ENCODE data around the gene FRRS1. TPM values are rescaled to one million over a fixed set of nuclear protein-coding genes. Genes with fewer than 3 reads are reported as not detected.

Gene FRRS1
- polyA plus RNA-seq, 1 donor (not counting 4 experiments of a cell fraction or from before 2014, with no cell fraction given): 11.2 TPM

DNA sequence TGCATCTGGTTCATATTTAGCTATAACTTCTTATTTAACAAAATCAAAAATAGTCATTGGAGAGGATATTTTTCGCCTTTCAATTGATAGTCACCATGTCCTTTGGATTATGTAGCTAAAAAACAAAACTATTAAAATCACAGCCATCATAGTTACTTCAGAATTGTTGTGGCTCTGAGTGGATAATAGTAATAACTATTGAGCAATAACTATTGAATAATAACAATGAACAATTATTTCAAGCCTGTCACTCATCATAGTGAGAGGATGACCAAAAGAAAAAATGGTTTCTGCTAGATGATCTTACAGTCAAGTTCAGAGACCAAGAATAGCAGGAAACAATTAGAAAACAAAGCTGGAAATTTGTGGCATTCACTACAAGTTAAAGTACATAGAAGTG is 45.3 kb upstream of the FRRS1 start:
- Histone ChIP-seq H3K4me3 (ENCODE audit: control insufficient read depth in 2 of 3, extremely low read depth in 1 of 3, insufficient read depth in 2 of 3, low read depth in 1 of 3, low read length in 3 of 3) (no peak overlapping the region), H3K4me1 (ENCODE audit: control insufficient read depth, extremely low read depth, insufficient read depth, low read length) (peaks cover 11% of the 10 kb centered on the region), H3K9ac (ENCODE audit: control insufficient read depth, extremely low read depth, insufficient read depth, low read length) (no peak overlapping the region), H3K27me3 (ENCODE audit: control insufficient read depth, extremely low read depth, insufficient read depth, low read length) (peaks cover 7% of the 10 kb centered on the region), H4K20me1 (ENCODE audit: control insufficient read depth, extremely low read depth, insufficient read depth, low read length) (no peaks in the 10 kb centered on the region), H3K36me3 (ENCODE audit: control insufficient read depth in 2 of 2, extremely low read depth in 1 of 2, insufficient read depth in 2 of 2, low read length in 2 of 2) (no peaks in the 10 kb centered on the region), H3K9me1 (ENCODE audit: control insufficient read depth, extremely low read depth, insufficient read depth, low read length) (no peaks in the 10 kb centered on the region), H3K79me2 (ENCODE audit: control insufficient read depth, insufficient read depth, low read length) (no peaks in the 10 kb centered on the region), H3K9me3 (ENCODE audit: control insufficient read depth, low read depth, low read length) (no peaks in the 10 kb centered on the region), H3K27ac (ENCODE audit: control insufficient read depth, insufficient read depth, low read length) (no peak overlapping the region), H2AFZ (ENCODE audit: control insufficient read depth, low read length) (no peak overlapping the region), H3K4me2 (ENCODE audit: control insufficient read depth, extremely low read depth, insufficient read depth, low read depth, low read length) (no peak overlapping the region)
- no peak for FAIRE-seq
- dilution Hi-C loops (cut with MboI; ENCODE audit: extremely low pct_ligation_motif_present, low sequenced_read_pairs): no loop called here
- DNase-seq (ENCODE audit: low read depth, low spot score): no peak
- TF ChIP-seq, protein P1, sequence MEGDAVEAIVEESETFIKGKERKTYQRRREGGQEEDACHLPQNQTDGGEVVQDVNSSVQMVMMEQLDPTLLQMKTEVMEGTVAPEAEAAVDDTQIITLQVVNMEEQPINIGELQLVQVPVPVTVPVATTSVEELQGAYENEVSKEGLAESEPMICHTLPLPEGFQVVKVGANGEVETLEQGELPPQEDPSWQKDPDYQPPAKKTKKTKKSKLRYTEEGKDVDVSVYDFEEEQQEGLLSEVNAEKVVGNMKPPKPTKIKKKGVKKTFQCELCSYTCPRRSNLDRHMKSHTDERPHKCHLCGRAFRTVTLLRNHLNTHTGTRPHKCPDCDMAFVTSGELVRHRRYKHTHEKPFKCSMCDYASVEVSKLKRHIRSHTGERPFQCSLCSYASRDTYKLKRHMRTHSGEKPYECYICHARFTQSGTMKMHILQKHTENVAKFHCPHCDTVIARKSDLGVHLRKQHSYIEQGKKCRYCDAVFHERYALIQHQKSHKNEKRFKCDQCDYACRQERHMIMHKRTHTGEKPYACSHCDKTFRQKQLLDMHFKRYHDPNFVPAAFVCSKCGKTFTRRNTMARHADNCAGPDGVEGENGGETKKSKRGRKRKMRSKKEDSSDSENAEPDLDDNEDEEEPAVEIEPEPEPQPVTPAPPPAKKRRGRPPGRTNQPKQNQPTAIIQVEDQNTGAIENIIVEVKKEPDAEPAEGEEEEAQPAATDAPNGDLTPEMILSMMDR (optimal IDR thresholded peaks at IDR 0.05 in 1 of 3, IDR thresholded peaks at IDR 0.05 in 1 of 3, conservative IDR thresholded peaks at IDR 0.05 in 1 of 3; ENCODE audit: extremely low read depth in 1 of 3, insufficient read depth in 2 of 3, low read length in 3 of 3): no peak
- TF ChIP-seq EZH2 (IDR thresholded peaks at IDR 0.05; ENCODE audit: low read length): no peak

DNA sequence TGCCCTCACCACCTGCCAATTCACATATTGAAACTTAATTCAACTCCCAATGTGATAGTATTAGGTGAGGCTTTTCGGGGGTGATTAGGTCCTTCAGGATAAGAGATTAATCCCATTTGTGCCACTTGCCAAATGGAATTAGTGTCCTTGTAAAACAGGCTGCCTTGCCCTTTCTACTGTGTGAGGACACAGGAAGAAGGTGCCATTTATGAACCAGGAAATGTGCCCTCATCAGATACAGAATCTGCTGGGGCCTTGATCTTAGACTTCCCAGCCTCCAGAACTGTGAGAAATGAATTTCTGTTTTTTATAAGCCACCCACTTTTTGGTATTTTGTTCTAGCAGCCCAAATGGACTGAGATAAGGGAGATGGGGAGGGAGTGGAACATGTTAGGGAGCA is 44.6 kb upstream of the FRRS1 start:
- DNase-seq (ENCODE audit: low read depth, low spot score) (no peak), FAIRE-seq (no peak)
- Histone ChIP-seq H3K36me3 (ENCODE audit: control insufficient read depth in 2 of 2, extremely low read depth in 1 of 2, insufficient read depth in 2 of 2, low read length in 2 of 2) (no peaks in the 10 kb centered on the region), H3K4me3 (ENCODE audit: control insufficient read depth in 2 of 3, extremely low read depth in 1 of 3, insufficient read depth in 2 of 3, low read depth in 1 of 3, low read length in 3 of 3) (no peak overlapping the region), H3K27me3 (ENCODE audit: control insufficient read depth, extremely low read depth, insufficient read depth, low read length) (peaks cover 9% of the 10 kb centered on the region), H3K79me2 (ENCODE audit: control insufficient read depth, insufficient read depth, low read length) (no peaks in the 10 kb centered on the region), H4K20me1 (ENCODE audit: control insufficient read depth, extremely low read depth, insufficient read depth, low read length) (no peaks in the 10 kb centered on the region), H3K9me3 (ENCODE audit: control insufficient read depth, low read depth, low read length) (no peaks in the 10 kb centered on the region), H3K27ac (ENCODE audit: control insufficient read depth, insufficient read depth, low read length) (no peak overlapping the region), H3K9me1 (ENCODE audit: control insufficient read depth, extremely low read depth, insufficient read depth, low read length) (no peaks in the 10 kb centered on the region), H3K9ac (ENCODE audit: control insufficient read depth, extremely low read depth, insufficient read depth, low read length) (no peak overlapping the region), H3K4me2 (ENCODE audit: control insufficient read depth, extremely low read depth, insufficient read depth, low read depth, low read length) (no peak overlapping the region), H3K4me1 (ENCODE audit: control insufficient read depth, extremely low read depth, insufficient read depth, low read length) (peaks cover 11% of the 10 kb centered on the region), H2AFZ (ENCODE audit: control insufficient read depth, low read length) (no peak overlapping the region)
- dilution Hi-C loops (cut with MboI; ENCODE audit: extremely low pct_ligation_motif_present, low sequenced_read_pairs): no loop called here
- TF ChIP-seq, protein P1 (optimal IDR thresholded peaks at IDR 0.05 in 1 of 3, IDR thresholded peaks at IDR 0.05 in 1 of 3, conservative IDR thresholded peaks at IDR 0.05 in 1 of 3; ENCODE audit: extremely low read depth in 1 of 3, insufficient read depth in 2 of 3, low read length in 3 of 3): no peak
- TF ChIP-seq EZH2 (IDR thresholded peaks at IDR 0.05; ENCODE audit: low read length): no peak
